ENCODE data around the gene ESRRA.

DNA sequence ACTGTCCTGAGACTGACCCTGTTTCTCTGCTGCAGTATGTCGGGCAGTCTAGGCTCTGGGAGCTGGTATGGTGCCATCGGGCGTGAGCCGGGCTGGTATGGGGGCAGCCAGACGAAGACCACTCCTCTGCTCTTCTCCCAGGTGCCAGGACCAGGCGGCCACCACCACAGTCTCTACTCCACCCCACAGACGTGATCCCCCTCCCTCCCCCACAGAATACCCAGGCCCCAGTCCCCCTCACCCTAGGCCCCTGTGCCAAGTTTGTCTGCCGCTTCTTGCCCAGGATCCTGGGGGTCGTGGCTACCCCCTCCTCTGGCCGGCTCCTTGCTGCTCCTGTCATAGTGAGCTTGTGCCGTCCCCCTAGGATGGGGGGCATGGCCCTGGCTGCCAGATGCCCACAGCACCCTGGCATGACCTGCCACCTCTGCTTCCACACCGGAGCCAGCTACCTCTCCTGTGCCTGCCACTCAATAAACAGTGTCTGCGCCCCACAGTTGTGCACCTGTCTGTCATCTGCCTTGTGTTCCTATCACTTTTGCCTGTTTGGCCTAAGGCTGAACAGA lies 16.2 kb upstream of the ESRRA start:
- no peak for TF ChIP-seq POLR2A (IDR thresholded peaks at IDR 0.05)
- TF ChIP-seq, protein P1, sequence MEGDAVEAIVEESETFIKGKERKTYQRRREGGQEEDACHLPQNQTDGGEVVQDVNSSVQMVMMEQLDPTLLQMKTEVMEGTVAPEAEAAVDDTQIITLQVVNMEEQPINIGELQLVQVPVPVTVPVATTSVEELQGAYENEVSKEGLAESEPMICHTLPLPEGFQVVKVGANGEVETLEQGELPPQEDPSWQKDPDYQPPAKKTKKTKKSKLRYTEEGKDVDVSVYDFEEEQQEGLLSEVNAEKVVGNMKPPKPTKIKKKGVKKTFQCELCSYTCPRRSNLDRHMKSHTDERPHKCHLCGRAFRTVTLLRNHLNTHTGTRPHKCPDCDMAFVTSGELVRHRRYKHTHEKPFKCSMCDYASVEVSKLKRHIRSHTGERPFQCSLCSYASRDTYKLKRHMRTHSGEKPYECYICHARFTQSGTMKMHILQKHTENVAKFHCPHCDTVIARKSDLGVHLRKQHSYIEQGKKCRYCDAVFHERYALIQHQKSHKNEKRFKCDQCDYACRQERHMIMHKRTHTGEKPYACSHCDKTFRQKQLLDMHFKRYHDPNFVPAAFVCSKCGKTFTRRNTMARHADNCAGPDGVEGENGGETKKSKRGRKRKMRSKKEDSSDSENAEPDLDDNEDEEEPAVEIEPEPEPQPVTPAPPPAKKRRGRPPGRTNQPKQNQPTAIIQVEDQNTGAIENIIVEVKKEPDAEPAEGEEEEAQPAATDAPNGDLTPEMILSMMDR (IDR thresholded peaks at IDR 0.05), result no peak
